ENCODE measurements around the gene COQ8B.

COQ8B gene

GRCh38 chr19:40717880-40718773, 1.4 kb upstream of the COQ8B start:
- peaks cover 15% of the 10 kb centered on the region for H3K4me1 ChIP-seq
- H3K9me3 ChIP-seq, result no peaks in the 10 kb centered on the region; the same call in 1 of the 2 replicates
- in situ Hi-C loops (cut with MboI; ENCODE audit: low sequenced_read_pairs), result no loop called here
- H3K36me3 ChIP-seq (replicated peaks), result peaks cover 6% of the 10 kb centered on the region
- DNase-seq (ENCODE audit: low spot score in 2 of 2), result peak; percentile 12 to 28
- H3K27me3 ChIP-seq (ENCODE audit: low read depth), result no peaks in the 10 kb centered on the region
- peak overlapping the region; percentile 62 for H3K4me3 ChIP-seq

GRCh38 chr19:40717325-40717879, 716 bp upstream of the COQ8B start:
- Histone ChIP-seq H3K27me3 (ENCODE audit: low read depth) (no peaks in the 10 kb centered on the region), H3K9me3 (no peaks in the 10 kb centered on the region; the same call in 1 of the 2 replicates), H3K4me1 (peaks cover 15% of the 10 kb centered on the region), H3K36me3 (replicated peaks) (peaks cover 7% of the 10 kb centered on the region), H3K4me3 (peak overlapping the region; percentile 62)
- no peak for DNase-seq (ENCODE audit: low spot score in 2 of 2)
- in situ Hi-C loops (cut with MboI; ENCODE audit: low sequenced_read_pairs), result no loop called here

GRCh38 chr19:40716031-40716481, 630 bp downstream of the COQ8B start:
- Histone ChIP-seq H3K9me3 (no peaks in the 10 kb centered on the region), H3K4me3 (peak overlapping the region; percentile 62), H3K36me3 (replicated peaks) (peaks cover 4% of the 10 kb centered on the region; the same call in 1 of the 2 replicates), H3K27me3 (ENCODE audit: low read depth) (no peaks in the 10 kb centered on the region), H3K4me1 (peaks cover 15% of the 10 kb centered on the region)
- in situ Hi-C loops (cut with MboI; ENCODE audit: low sequenced_read_pairs), result no loop called here
- DNase-seq (ENCODE audit: low spot score in 2 of 2), result peak in 1 of 2 experiments; percentile 35

GRCh38 chr19:40714441-40715299, 2.0 kb downstream of the COQ8B start:
- Histone ChIP-seq H3K27me3 (ENCODE audit: low read depth) (no peaks in the 10 kb centered on the region), H3K36me3 (replicated peaks) (peaks cover 10% of the 10 kb centered on the region), H3K4me3 (peak overlapping the region; percentile 62), H3K4me1 (peaks cover 12% of the 10 kb centered on the region), H3K9me3 (no peaks in the 10 kb centered on the region)
- peak; percentile 83 to 95 for DNase-seq (ENCODE audit: low spot score in 2 of 2)
- in situ Hi-C loops (cut with MboI; ENCODE audit: low sequenced_read_pairs), result no loop called here

- H3K4me3 ChIP-seq, result no peak overlapping the region
Observed at GRCh38 chr19:40713939-40714338, 2.7 kb downstream of the COQ8B start.

GRCh38 chr19:40709817-40710216, 6.9 kb downstream of the COQ8B start:
- DNase-seq (ENCODE audit: low spot score in 2 of 2), result no peak
- in situ Hi-C loops (cut with MboI; ENCODE audit: low sequenced_read_pairs), result no loop called here

More at GRCh38 chr19:40713939-40714338, 2.7 kb downstream of the COQ8B start:
- Histone ChIP-seq H3K27me3 (ENCODE audit: low read depth) (no peaks in the 10 kb centered on the region), H3K4me1 (peaks cover 12% of the 10 kb centered on the region), H3K9me3 (no peaks in the 10 kb centered on the region), H3K36me3 (replicated peaks) (peaks cover 18% of the 10 kb centered on the region)
- no peak for DNase-seq (ENCODE audit: low spot score in 2 of 2)
- in situ Hi-C loops (cut with MboI; ENCODE audit: low sequenced_read_pairs), result no loop called here

GRCh38 chr19:40707615-40708014, 9.1 kb downstream of the COQ8B start:
- Histone ChIP-seq H3K9me3 (no peaks in the 10 kb centered on the region), H3K4me1 (no peaks in the 10 kb centered on the region), H3K36me3 (replicated peaks) (peaks cover 34% of the 10 kb centered on the region), H3K27me3 (ENCODE audit: low read depth) (no peaks in the 10 kb centered on the region), H3K4me3 (no peak overlapping the region)
- in situ Hi-C loops (cut with MboI; ENCODE audit: low sequenced_read_pairs), result no loop called here
- DNase-seq (ENCODE audit: low spot score in 2 of 2), result no peak

More at GRCh38 chr19:40709817-40710216, 6.9 kb downstream of the COQ8B start:
- peaks cover 27% of the 10 kb centered on the region for H3K36me3 ChIP-seq (replicated peaks)
- H3K27me3 ChIP-seq (ENCODE audit: low read depth), result no peaks in the 10 kb centered on the region
- no peak overlapping the region for H3K4me3 ChIP-seq
- peaks cover 3% of the 10 kb centered on the region; the same call in 1 of the 2 replicates for H3K4me1 ChIP-seq
- no peaks in the 10 kb centered on the region for H3K9me3 ChIP-seq

- no peak overlapping the region for H3K4me3 ChIP-seq
- no peaks in the 10 kb centered on the region for H3K27me3 ChIP-seq (ENCODE audit: low read depth)
- H3K36me3 ChIP-seq (replicated peaks), result peaks cover 44% of the 10 kb centered on the region
- H3K9me3 ChIP-seq, result no peaks in the 10 kb centered on the region
- H3K4me1 ChIP-seq, result no peaks in the 10 kb centered on the region
- in situ Hi-C loops (cut with MboI; ENCODE audit: low sequenced_read_pairs), result no loop called here
- no peak for DNase-seq (ENCODE audit: low spot score in 2 of 2)
Observed at GRCh38 chr19:40705950-40706619, 10.6 kb downstream of the COQ8B start.

- Histone ChIP-seq H3K27me3 (ENCODE audit: low read depth) (no peaks in the 10 kb centered on the region), H3K4me3 (no peak overlapping the region), H3K9me3 (no peaks in the 10 kb centered on the region), H3K36me3 (replicated peaks) (peaks cover 44% of the 10 kb centered on the region), H3K4me1 (no peaks in the 10 kb centered on the region)
- no peak for DNase-seq (ENCODE audit: low spot score in 2 of 2)
- in situ Hi-C loops (cut with MboI; ENCODE audit: low sequenced_read_pairs), result no loop called here
Observed at GRCh38 chr19:40705362-40705651, 11.4 kb downstream of the COQ8B start.

- Histone ChIP-seq H3K9me3 (no peaks in the 10 kb centered on the region), H3K4me3 (no peak overlapping the region), H3K36me3 (replicated peaks) (peaks cover 39% of the 10 kb centered on the region), H3K27me3 (ENCODE audit: low read depth) (no peaks in the 10 kb centered on the region), H3K4me1 (no peaks in the 10 kb centered on the region)
- in situ Hi-C loops (cut with MboI; ENCODE audit: low sequenced_read_pairs), result no loop called here
- DNase-seq (ENCODE audit: low spot score in 2 of 2), result no peak
Observed at GRCh38 chr19:40704491-40705361, 12.0 kb downstream of the COQ8B start.

- Histone ChIP-seq H3K9me3 (no peaks in the 10 kb centered on the region), H3K4me1 (no peaks in the 10 kb centered on the region), H3K27me3 (ENCODE audit: low read depth) (no peaks in the 10 kb centered on the region), H3K4me3 (no peak overlapping the region), H3K36me3 (replicated peaks) (peaks cover 30% of the 10 kb centered on the region)
- in situ Hi-C loops (cut with MboI; ENCODE audit: low sequenced_read_pairs), result no loop called here
- DNase-seq (ENCODE audit: low spot score in 2 of 2), result no peak
Observed at GRCh38 chr19:40703029-40703755, 13.5 kb downstream of the COQ8B start.

- peak in 1 of 2 experiments; percentile 48 for DNase-seq (ENCODE audit: low spot score in 2 of 2)
- Histone ChIP-seq H3K9me3 (no peaks in the 10 kb centered on the region), H3K27me3 (ENCODE audit: low read depth) (no peaks in the 10 kb centered on the region), H3K4me3 (no peak overlapping the region), H3K4me1 (no peaks in the 10 kb centered on the region), H3K36me3 (replicated peaks) (peaks cover 30% of the 10 kb centered on the region)
- in situ Hi-C loops (cut with MboI; ENCODE audit: low sequenced_read_pairs), result no loop called here
Observed at GRCh38 chr19:40702337-40703012, 14.2 kb downstream of the COQ8B start.
